ENCODE measurements around the gene SGCD.

DNA sequence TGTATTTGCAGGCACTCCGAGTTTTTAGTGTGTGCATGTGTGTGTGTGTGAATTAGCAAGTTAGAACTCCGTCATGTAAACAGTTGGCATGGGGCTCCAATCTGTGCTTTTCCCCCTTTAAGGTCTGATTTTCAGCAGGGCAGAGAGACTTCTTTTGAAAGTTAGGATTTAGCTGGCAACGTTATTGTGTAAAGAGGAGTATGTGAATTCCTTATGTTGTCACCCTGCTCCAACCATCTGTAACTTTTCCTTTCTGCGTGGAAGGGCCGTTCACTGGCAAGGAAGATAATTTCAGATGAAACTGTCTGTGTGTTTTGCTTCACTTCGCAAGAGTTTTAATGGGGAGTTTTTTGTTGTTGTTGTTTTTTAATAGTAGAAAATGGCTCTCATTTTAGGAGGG lies 332 bp downstream of the SGCD start:
- no peak for TF ChIP-seq POLR2A (IDR thresholded peaks at IDR 0.05)
- TF ChIP-seq, protein P1, sequence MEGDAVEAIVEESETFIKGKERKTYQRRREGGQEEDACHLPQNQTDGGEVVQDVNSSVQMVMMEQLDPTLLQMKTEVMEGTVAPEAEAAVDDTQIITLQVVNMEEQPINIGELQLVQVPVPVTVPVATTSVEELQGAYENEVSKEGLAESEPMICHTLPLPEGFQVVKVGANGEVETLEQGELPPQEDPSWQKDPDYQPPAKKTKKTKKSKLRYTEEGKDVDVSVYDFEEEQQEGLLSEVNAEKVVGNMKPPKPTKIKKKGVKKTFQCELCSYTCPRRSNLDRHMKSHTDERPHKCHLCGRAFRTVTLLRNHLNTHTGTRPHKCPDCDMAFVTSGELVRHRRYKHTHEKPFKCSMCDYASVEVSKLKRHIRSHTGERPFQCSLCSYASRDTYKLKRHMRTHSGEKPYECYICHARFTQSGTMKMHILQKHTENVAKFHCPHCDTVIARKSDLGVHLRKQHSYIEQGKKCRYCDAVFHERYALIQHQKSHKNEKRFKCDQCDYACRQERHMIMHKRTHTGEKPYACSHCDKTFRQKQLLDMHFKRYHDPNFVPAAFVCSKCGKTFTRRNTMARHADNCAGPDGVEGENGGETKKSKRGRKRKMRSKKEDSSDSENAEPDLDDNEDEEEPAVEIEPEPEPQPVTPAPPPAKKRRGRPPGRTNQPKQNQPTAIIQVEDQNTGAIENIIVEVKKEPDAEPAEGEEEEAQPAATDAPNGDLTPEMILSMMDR (IDR thresholded peaks at IDR 0.05) = no peak
- no peak for TF ChIP-seq POLR2AphosphoS5 (IDR thresholded peaks at IDR 0.05)

All from stomach (tissue), 4 donors.